ENCODE measurements around the gene TIMD4. TPM values are rescaled to one million over a fixed set of nuclear protein-coding genes. Genes with fewer than 3 reads are reported as not detected.
A peak's percentile ranks its signal among the peaks of the same experiment; 100 is the strongest.
"Not testable (repeated sequence)": the region's sequence is repeated elsewhere in the genome, so short reads cannot be mapped to it uniquely, and the experiment has no call there.

Gene TIMD4
- total RNA-seq, 3 donors from 2014 or later (not counting 1 experiment from before 2014, with no cell fraction given): 2.6 to 3.6 (median 3.0) TPM

- peaks cover 4% of the 10 kb centered on the region for H3K4me1 ChIP-seq (ENCODE audit: control insufficient read depth, insufficient read depth, low read length)
- Mint-ChIP-seq H3K9me3 (peaks cover 0 to 3% of the 10 kb centered on the region in 2 donors), H3K27me3 (ENCODE audit: low read depth in 2 of 2) (peaks cover 0 to 5% of the 10 kb centered on the region in 2 donors), H3K4me1 (peaks cover 16 to 21% of the 10 kb centered on the region in 2 donors), H3K4me3 (no peak overlapping the region), H3K36me3 (no peaks in the 10 kb centered on the region), H3K27ac (peak overlapping the region; percentile 19 to 80)
- WGBS (ENCODE audit: insufficient coverage): 9% methylated on average over 2 of the region's 2 CpGs
- no peak for TF ChIP-seq CTCF (IDR thresholded peaks at IDR 0.05)
- H3K4me3 ChIP-seq (ENCODE audit: low read length): no peak overlapping the region
- intact Hi-C loops (cut with micrococcal nuclease): no loop called here
- no peak overlapping the region for H3K27ac ChIP-seq (ENCODE audit: low read length)
- no peaks in the 10 kb centered on the region for H3K9me3 ChIP-seq (ENCODE audit: control insufficient read depth, insufficient read depth, low read length)
- DNase-seq (peak in 1 of 2 donors; percentile 14), ATAC-seq (no peak)
- H3K27me3 ChIP-seq (ENCODE audit: control insufficient read depth, insufficient read depth, low read length): no peaks in the 10 kb centered on the region
- H3K36me3 ChIP-seq (ENCODE audit: control insufficient read depth, insufficient read depth, low read length): no peaks in the 10 kb centered on the region
Measured at GRCh38 chr5:156942064-156942463, 21.0 kb downstream of the TIMD4 start.

- DNase-seq; H3K4me3 ChIP-seq (ENCODE audit: low read length); H3K27ac Mint-ChIP-seq; intact Hi-C loops (cut with micrococcal nuclease); H3K9me3 Mint-ChIP-seq; H3K36me3 Mint-ChIP-seq; ATAC-seq; H3K27me3 ChIP-seq (ENCODE audit: control insufficient read depth, insufficient read depth, low read length); H3K9me3 ChIP-seq (ENCODE audit: control insufficient read depth, insufficient read depth, low read length); H3K36me3 ChIP-seq (ENCODE audit: control insufficient read depth, insufficient read depth, low read length); H3K4me3 Mint-ChIP-seq; H3K4me1 ChIP-seq (ENCODE audit: control insufficient read depth, insufficient read depth, low read length); H3K27ac ChIP-seq (ENCODE audit: low read length); H3K27me3 Mint-ChIP-seq (ENCODE audit: low read depth in 2 of 2): not testable (repeated sequence)
- peaks cover 18 to 21% of the 10 kb centered on the region in 2 donors for H3K4me1 Mint-ChIP-seq
- 98% methylated on average over 26 of the region's 28 CpGs for WGBS (ENCODE audit: insufficient coverage)
Measured at GRCh38 chr5:156940462-156940861, 22.6 kb downstream of the TIMD4 start.

GRCh38 chr5:156936972-156937371, 26.1 kb downstream of the TIMD4 start:
- H3K27ac Mint-ChIP-seq: peak overlapping the region in 1 of 2 donors; percentile 13
- peaks cover 0 to 3% of the 10 kb centered on the region in 2 donors for H3K9me3 Mint-ChIP-seq
- ATAC-seq: no peak
- intact Hi-C loops (cut with micrococcal nuclease): loop anchor here (10.0 kb wide), 1 partner anchor 198 kb away; no protein-coding TSS in a partner anchor
- DNase-seq: no peak
- no peaks in the 10 kb centered on the region for H3K27me3 ChIP-seq (ENCODE audit: control insufficient read depth, insufficient read depth, low read length)
- WGBS (ENCODE audit: insufficient coverage): 89% methylated on average over 1 of the region's 2 CpGs
- H3K27ac ChIP-seq (ENCODE audit: low read length): no peak overlapping the region
- peaks cover 41 to 48% of the 10 kb centered on the region in 2 donors for H3K4me1 Mint-ChIP-seq
- H3K36me3 Mint-ChIP-seq: no peaks in the 10 kb centered on the region
- peaks cover 0 to 5% of the 10 kb centered on the region in 2 donors for H3K27me3 Mint-ChIP-seq (ENCODE audit: low read depth in 2 of 2)
- H3K36me3 ChIP-seq (ENCODE audit: control insufficient read depth, insufficient read depth, low read length): no peaks in the 10 kb centered on the region
- H3K4me3 ChIP-seq (ENCODE audit: low read length): no peak overlapping the region
- H3K4me1 ChIP-seq (ENCODE audit: control insufficient read depth, insufficient read depth, low read length): peaks cover 19% of the 10 kb centered on the region
- no peaks in the 10 kb centered on the region for H3K9me3 ChIP-seq (ENCODE audit: control insufficient read depth, insufficient read depth, low read length)
- no peak overlapping the region for H3K4me3 Mint-ChIP-seq
- TF ChIP-seq CTCF (IDR thresholded peaks at IDR 0.05): no peak

- no peak overlapping the region for H3K4me3 ChIP-seq (ENCODE audit: low read length)
- 52% methylated on average over 9 of the region's 9 CpGs for WGBS (ENCODE audit: insufficient coverage)
- H3K4me3 Mint-ChIP-seq: no peak overlapping the region
Measured at GRCh38 chr5:156934450-156935211, 28.4 kb downstream of the TIMD4 start.

More at GRCh38 chr5:156934450-156935211, 28.4 kb downstream of the TIMD4 start:
- Mint-ChIP-seq H3K27ac (peak overlapping the region; percentile 65 to 78), H3K36me3 (peaks cover under 1% of the 10 kb centered on the region), H3K27me3 (ENCODE audit: low read depth in 2 of 2) (peaks cover 0 to 2% of the 10 kb centered on the region in 2 donors), H3K4me1 (peaks cover 48 to 59% of the 10 kb centered on the region in 2 donors), H3K9me3 (peaks cover 3% of the 10 kb centered on the region in 2 donors)
- intact Hi-C loops (cut with micrococcal nuclease): loop anchor here (1.0 to 10.0 kb wide), 2 partner anchors 200 to 990 kb away; no protein-coding TSS in a partner anchor
- Histone ChIP-seq H3K9me3 (ENCODE audit: control insufficient read depth, insufficient read depth, low read length) (no peaks in the 10 kb centered on the region), H3K4me1 (ENCODE audit: control insufficient read depth, insufficient read depth, low read length) (peaks cover 28% of the 10 kb centered on the region), H3K27ac (ENCODE audit: low read length) (no peak overlapping the region), H3K27me3 (ENCODE audit: control insufficient read depth, insufficient read depth, low read length) (no peaks in the 10 kb centered on the region), H3K36me3 (ENCODE audit: control insufficient read depth, insufficient read depth, low read length) (no peaks in the 10 kb centered on the region)
- DNase-seq: peak; percentile 51 to 80
- peak; percentile 93 for TF ChIP-seq CTCF (IDR thresholded peaks at IDR 0.05)
- ATAC-seq: peak; percentile 68 to 71 (median 69)
